Fibroblast of skin of right biceps (primary cell): ENCODE measurements around the gene ITK.

Experiments used
- DNase-seq: peaks from one replicate; pipeline ENCODE4 v3.0.0-alpha.2; 2013

ITK gene

GRCh38 chr5:157248821-157249470 is 68.3 kb downstream of the ITK start:
- DNase-seq, result no peak

- DNase-seq, result peak; percentile 57
These were observed 72.2 kb downstream of the ITK start for GRCh38 chr5:157252711-157253465.

DNA sequence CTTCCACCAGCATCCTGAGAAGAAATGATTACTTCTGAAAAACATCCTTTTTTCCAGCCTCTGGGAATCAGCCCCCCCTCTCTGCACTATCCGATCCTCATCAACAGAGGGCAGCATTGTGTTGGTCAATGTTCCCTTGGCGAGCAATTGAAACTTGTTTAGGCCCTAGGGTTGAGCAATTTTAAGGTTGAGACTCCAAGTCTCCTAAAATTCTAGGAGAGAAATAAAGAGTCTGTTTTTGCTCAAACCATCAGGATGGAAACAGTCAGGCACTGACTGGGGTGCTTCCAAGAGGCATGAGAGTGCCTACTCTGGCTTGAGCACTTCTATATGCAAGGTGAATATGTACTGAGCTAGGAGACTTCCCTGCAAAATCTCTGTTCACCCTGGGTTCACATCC is 72.9 kb downstream of the ITK start:
- peak; percentile 51 for DNase-seq

- no peak for DNase-seq
These were observed 77.8 kb downstream of the ITK start for GRCh38 chr5:157258450-157258849.

GRCh38 chr5:157259699-157260098 is 79.1 kb downstream of the ITK start:
- no peak for DNase-seq

GRCh38 chr5:157263496-157264090 is 83.0 kb downstream of the ITK start:
- DNase-seq, result no peak

DNA sequence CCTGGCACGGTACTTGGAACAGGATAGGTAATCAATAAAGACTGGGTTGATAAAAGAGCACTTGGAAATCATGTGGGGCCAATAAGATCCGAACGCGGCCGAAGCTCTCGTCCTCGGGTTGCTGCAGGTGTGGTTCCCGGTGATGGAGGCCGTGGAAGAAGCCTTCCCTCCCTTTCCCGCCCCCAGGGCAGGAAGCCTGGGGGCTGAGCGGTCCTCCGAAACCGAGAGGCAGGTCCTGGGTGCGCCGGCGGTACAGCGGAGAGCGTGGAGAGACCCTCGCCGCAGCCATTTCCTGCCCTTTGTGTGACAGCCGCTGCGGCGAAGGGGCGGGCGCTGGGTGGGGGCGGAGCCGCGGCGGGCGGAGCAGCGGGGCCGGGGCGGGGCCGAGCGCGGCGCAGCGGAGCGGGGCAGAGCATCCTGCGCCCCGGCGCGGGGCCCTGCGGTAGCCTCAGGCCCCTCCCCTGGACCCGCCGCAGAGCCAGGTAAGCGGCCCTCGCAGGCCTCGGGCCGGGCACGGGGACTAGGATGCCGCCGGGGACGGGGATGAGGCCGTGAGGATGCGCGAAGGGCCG is 85.2 kb downstream of the ITK start, which contains the start of gene CYFIP2:
Gene CYFIP2 (plus strand): TSS at position 410 of the 572 bp plus-strand sequence. CDS start 19,239 bp downstream, outside the sequence.
- DNase-seq, result peak; percentile 48

GRCh38 chr5:157266286-157267007 is 85.8 kb downstream of the ITK start:
- no peak for DNase-seq

DNA sequence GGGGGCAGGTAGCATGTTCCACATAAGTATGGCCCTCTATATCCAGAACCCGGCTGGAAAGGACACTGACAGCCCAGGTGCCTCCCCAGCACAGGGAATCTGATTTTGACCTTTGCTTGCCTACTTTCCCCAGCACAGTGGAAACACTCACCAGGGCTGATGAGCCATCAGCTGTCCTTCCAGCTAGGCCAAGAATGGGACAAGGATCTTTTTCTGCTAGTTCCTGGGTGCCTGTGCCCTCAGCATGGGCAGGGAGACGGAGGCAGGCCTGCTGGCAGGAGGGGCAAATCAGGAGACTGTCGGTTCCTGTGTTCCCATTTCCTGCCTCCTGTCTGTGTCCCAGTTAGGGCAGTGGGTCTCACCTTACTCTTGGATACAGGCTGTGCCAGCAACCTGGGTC is 86.4 kb downstream of the ITK start:
- no peak for DNase-seq

GRCh38 chr5:157267761-157268480 is 87.3 kb downstream of the ITK start:
- no peak for DNase-seq

DNA sequence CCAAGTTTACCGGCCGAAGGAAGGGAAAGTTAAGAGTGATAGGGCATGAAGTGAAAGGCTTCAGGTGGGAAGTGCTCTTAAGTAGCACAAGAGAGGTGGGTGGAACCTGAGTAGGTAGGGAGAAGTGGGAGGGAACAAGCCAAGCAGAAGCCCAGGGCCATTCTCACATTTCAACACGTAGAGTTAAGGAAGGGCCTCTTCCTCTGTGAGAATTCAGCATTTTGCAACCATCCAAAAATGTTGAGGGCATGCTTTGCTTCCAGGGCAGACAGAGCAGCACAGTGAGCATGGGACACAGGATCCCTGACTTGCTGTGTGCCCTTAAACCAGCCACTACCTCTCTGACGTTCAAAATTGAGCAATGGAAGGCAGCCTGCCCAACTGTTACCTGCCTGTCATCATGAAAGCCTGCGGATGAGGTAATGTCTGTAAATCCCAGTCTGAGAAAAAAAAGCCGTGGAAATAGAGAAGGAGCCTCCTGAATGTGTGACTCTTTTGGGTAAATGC is 88.6 kb downstream of the ITK start:
- no peak for DNase-seq

GRCh38 chr5:157269761-157270272 is 89.2 kb downstream of the ITK start:
- no peak for DNase-seq

DNA sequence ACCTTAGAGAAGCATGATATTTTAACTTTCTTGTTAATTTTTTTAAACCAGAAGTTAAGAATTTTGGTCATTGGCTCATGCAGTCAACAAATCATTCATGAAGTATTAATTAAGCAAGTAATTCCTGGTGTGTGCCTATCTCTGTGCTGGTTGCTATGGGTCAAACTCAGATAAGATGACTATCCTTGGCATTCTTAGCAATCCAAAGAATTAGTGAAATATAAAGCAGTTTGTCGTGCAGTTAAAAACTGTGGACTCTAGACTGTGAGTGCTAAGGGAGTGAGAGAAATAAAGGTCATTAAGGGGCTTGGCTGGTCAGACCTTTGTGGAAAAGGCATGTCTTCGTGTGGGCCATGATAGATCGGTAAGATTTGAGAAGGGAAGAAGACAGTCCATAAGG is 90.1 kb downstream of the ITK start:
- no peak for DNase-seq

GRCh38 chr5:157271740-157272271 is 91.2 kb downstream of the ITK start:
- DNase-seq, result no peak

- DNase-seq, result no peak
These were observed 92.5 kb downstream of the ITK start for GRCh38 chr5:157273131-157273556.

- DNase-seq, result no peak
These were observed 94.8 kb downstream of the ITK start for GRCh38 chr5:157275403-157275802.

DNA sequence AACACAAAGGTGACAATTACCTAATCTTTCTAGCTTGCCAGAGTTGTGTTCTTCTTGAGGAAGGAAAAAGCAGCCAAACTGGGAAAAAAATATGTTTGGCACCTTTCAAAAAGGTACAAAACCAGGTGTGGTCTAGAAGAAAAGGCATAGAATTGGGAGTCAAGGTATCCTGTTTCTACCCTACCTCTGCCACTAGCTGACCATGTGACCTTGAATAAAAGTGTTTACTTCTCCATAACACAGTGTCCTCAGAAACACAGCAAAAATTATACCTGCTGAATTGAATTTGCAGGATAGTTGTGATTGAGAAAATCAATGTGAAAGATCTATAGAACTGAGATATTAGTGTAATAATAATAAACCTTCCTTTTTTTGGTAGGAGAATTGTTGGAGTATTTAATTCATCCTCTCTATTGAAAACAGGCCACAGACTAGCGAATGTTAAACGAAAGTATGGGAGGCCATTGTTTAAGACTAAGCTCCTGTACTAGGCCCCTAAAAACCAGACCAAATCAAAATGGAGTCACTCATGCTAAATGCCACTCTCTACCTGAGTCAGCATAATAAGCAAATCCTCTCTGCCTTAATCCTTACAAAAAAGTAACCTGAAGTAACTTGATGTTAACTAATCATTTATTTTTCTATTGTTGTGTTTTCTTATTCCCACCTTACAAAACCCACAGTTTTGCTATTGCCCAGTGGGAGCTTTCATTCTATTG is 97.8 kb downstream of the ITK start:
- no peak for DNase-seq

- DNase-seq, result no peak
These were observed 99.1 kb downstream of the ITK start for GRCh38 chr5:157279605-157280239.

DNA sequence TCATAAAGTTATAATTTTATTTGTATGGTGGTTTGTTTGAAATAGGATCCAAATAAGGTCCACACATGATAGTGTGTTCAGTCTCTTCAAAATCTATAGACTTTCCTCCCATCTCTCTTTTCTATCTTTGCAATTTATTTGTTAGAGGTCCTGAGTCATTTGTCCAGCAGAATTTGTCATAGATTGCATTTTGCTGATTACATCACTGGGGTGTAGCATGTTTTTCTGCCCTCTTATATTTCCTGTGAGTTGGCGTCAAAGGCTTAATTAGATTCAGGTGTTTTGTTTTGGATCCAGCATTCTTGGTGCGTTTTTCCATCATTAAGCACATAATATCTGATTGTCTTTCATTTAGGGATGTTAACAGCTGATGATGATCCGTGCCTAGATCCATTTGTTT is 100.3 kb downstream of the ITK start:
- DNase-seq, result peak; percentile 87

- no peak for DNase-seq
These were observed 101.5 kb downstream of the ITK start for GRCh38 chr5:157282150-157282549.
